DND-41 (cell line): ENCODE measurements around the gene FOXA2.

Source experiments
- ATAC-seq: fragments of 200-7000 bp; cut with Tn5 transposase; 3 replicates; pipeline ENCODE4 v1.9.1; 2021; ENCODE audit warnings: low read depth; ENCODE audit not compliant: insufficient read depth
- DNase-seq: peaks from one replicate; pipeline ENCODE4 v3.0.0-alpha.2; 2020
- H2AFZ ChIP-seq: 2 replicates; pipeline ENCODE4 v1.6.0; 2012; ENCODE audit warnings: low read depth, low read length
- H3K27ac ChIP-seq: 2 replicates; pipeline ENCODE4 v1.5.1; 2012; ENCODE audit warnings: low read length, inconsistent platforms
- H3K27me3 ChIP-seq: fragments of 200-600 bp; sonication (generic); 2 replicates; pipeline ENCODE4 v1.6.0; 2012; ENCODE audit warnings: low read length, mild to moderate bottlenecking, inconsistent platforms; ENCODE audit not compliant: insufficient read depth, poor library complexity
- H3K36me3 ChIP-seq: 2 replicates; pipeline ENCODE4 v1.5.1; 2012; ENCODE audit warnings: low read length, inconsistent platforms; ENCODE audit not compliant: insufficient read depth
- H3K4me1 ChIP-seq: 2 replicates; pipeline ENCODE4 v1.5.1; 2012; ENCODE audit warnings: mild to moderate bottlenecking, low read length; ENCODE audit not compliant: insufficient read depth
- H3K4me2 ChIP-seq: 2 replicates; pipeline ENCODE4 v1.6.0; 2012; ENCODE audit warnings: mild to moderate bottlenecking, moderate library complexity, low read length, inconsistent platforms; ENCODE audit not compliant: insufficient read depth
- H3K4me3 ChIP-seq, 2 experiments: fragments of 200-600 bp in 1 of 2; shearing (Covaris generic) in 1 of 2; 2 replicates each; pipeline ENCODE4 v1.5.1; 2012 to 2016; ENCODE audit warnings: inconsistent platforms in 2 of 2, low read length in 2 of 2, mild to moderate bottlenecking in 2 of 2, low read depth in 1 of 2, moderate library complexity in 1 of 2
- H3K79me2 ChIP-seq: 2 replicates; pipeline ENCODE4 v1.6.0; 2012; ENCODE audit warnings: low read length, inconsistent platforms; ENCODE audit not compliant: insufficient read depth
- H3K9ac ChIP-seq: 2 replicates; pipeline ENCODE4 v1.6.0; 2012; ENCODE audit warnings: low read depth, mild to moderate bottlenecking, inconsistent platforms, low read length, moderate library complexity
- H3K9me3 ChIP-seq: 2 replicates; pipeline ENCODE4 v1.5.1; 2012; ENCODE audit warnings: low read length, moderate library complexity, mild to moderate bottlenecking, inconsistent platforms; ENCODE audit not compliant: insufficient read depth, severe bottlenecking
- H4K20me1 ChIP-seq: 2 replicates; pipeline ENCODE4 v1.6.0; 2012; ENCODE audit warnings: low read length; ENCODE audit not compliant: insufficient read depth
- EZH2 ChIP-seq: IDR thresholded peaks from 3 replicates; pipeline ENCODE4 v1.6.1; 2012; ENCODE audit warnings: borderline replicate concordance, low read depth, mild to moderate bottlenecking, moderate library complexity, low read length, inconsistent platforms; ENCODE audit not compliant: severe bottlenecking
- TF ChIP-seq, protein P1 (sequence below): IDR thresholded peaks from 2 replicates; pipeline ENCODE4 v1.5.1; 2012; ENCODE audit warnings: borderline replicate concordance, low read length, moderate library complexity, mild to moderate bottlenecking; ENCODE audit not compliant: poor library complexity, severe bottlenecking; ENCODE audit errors: extremely low read depth

FOXA2 gene

DNA sequence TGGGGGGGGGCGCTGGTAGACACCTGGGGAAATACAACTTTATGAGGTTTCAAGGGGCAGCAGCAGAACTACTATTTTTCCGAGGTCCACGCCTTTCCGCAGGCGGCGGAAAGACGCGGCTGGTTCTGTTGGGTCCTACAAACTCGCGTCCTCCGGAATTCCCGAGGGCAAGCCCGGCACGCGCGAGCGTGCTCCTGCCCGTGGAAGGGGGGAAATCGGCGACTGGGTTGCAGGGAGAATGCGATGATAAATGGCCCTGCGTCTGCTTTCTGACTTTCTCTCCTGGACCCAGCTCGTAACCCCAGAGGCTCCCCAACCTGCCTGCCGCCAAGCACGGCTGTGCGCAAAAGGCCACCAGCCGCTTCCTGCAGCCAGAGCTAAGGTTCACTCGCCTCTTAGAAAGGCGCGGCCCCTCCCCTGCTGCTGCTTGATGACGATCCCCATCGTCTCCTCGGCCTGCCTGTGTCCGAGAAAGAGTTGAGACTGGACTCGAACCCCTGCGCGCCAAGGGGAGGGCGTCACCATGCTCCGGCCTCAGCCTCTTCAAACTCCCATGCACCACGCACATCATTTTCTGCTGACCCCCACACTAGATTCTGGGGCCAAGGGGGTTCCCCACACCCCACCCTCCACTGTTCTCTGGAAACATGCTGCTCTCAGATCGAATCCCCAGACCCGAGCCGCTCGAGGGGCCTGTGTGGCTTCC is 6.7 kb downstream of the FOXA2 start:
- Histone ChIP-seq H3K9me3 (no peaks in the 10 kb centered on the region), H3K4me1 (no peaks in the 10 kb centered on the region), H3K9ac (no peak overlapping the region), H4K20me1 (no peaks in the 10 kb centered on the region), H3K4me3 (no peak overlapping the region), H3K4me2 (no peak overlapping the region), H3K79me2 (no peaks in the 10 kb centered on the region), H2AFZ (no peak overlapping the region), H3K27ac (no peak overlapping the region), H3K27me3 (peaks cover 13% of the 10 kb centered on the region), H3K36me3 (no peaks in the 10 kb centered on the region)
- DNase-seq (no peak), ATAC-seq (no peak)
- TF ChIP-seq EZH2: no peak
- TF ChIP-seq, protein P1, sequence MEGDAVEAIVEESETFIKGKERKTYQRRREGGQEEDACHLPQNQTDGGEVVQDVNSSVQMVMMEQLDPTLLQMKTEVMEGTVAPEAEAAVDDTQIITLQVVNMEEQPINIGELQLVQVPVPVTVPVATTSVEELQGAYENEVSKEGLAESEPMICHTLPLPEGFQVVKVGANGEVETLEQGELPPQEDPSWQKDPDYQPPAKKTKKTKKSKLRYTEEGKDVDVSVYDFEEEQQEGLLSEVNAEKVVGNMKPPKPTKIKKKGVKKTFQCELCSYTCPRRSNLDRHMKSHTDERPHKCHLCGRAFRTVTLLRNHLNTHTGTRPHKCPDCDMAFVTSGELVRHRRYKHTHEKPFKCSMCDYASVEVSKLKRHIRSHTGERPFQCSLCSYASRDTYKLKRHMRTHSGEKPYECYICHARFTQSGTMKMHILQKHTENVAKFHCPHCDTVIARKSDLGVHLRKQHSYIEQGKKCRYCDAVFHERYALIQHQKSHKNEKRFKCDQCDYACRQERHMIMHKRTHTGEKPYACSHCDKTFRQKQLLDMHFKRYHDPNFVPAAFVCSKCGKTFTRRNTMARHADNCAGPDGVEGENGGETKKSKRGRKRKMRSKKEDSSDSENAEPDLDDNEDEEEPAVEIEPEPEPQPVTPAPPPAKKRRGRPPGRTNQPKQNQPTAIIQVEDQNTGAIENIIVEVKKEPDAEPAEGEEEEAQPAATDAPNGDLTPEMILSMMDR: no peak

DNA sequence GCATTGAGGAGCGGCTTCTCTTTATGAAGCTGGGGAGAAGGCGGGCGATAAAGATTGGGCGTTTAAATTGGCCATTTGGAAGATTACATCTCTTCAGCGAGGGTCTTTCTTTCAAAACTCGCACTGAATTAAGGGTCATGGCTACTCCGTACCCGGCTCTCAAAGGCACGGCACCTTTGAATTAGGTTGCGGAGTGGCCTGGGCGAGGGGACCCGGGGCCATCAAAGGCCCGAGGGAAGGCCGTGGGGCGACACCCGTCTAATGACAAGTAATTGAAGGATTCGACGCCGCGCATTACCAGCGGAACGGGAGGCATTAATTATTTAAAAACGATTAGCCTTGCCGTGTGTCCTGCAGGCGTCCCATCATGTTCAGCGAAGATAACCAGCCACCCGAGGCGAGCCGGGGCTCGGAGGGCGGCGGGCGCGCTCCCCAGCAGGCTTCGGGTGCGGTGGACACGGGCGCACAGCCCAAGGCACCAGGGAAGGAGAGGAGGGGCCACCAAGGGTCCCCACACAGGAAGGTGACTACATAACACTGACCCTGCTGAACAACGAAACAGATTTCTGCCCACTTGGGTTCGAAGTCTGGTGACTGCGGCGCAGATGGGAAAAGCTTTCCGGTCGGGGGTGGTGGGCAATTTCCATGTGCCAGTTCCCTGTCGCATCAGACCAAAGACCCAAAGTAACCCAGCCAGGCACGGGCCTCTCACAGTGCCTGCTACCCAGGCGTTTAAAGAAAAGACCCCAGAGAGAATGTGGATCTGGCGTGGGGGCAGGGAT is 7.4 kb downstream of the FOXA2 start:
- H3K79me2 ChIP-seq: no peaks in the 10 kb centered on the region
- no peaks in the 10 kb centered on the region; the same call in 1 of the 2 replicates for H4K20me1 ChIP-seq
- no peak for TF ChIP-seq EZH2
- TF ChIP-seq, protein P1: no peak
- H3K27ac ChIP-seq: no peak overlapping the region
- DNase-seq (no peak), ATAC-seq (no peak)
- no peak overlapping the region for H3K9ac ChIP-seq
- no peak overlapping the region for H3K4me3 ChIP-seq
- no peaks in the 10 kb centered on the region for H3K36me3 ChIP-seq
- H3K27me3 ChIP-seq: peaks cover 17% of the 10 kb centered on the region
- H3K4me2 ChIP-seq: no peak overlapping the region
- H3K4me1 ChIP-seq: no peaks in the 10 kb centered on the region
- no peak overlapping the region for H2AFZ ChIP-seq
- H3K9me3 ChIP-seq: no peaks in the 10 kb centered on the region

DNA sequence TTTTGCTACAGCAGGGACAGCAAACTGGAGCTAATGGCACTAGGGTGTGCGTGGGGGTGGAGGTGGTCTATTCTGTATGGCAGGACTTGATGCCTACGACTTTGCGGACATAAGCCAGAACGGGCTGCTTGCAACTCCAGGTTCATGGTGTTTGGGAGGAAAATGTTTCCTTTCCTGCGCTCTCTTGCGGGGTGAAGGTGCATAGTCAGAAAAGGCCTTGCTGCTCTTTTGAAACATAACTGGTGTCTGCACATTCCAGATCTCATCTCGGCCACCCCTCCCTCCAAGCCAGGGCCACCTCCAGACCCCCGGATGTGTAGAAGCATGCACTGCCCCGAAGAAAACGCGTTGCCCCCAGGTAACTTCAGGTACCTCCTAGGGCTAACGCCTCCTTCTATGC is 8.1 kb downstream of the FOXA2 start:
- ATAC-seq: no peak
- H3K4me1 ChIP-seq: no peaks in the 10 kb centered on the region
- DNase-seq: no peak
- TF ChIP-seq EZH2: no peak
- TF ChIP-seq, protein P1: no peak
- H3K9ac ChIP-seq: no peak overlapping the region
- no peak overlapping the region for H3K4me2 ChIP-seq
- H4K20me1 ChIP-seq: no peaks in the 10 kb centered on the region; the same call in 1 of the 2 replicates
- H3K36me3 ChIP-seq: no peaks in the 10 kb centered on the region
- H3K79me2 ChIP-seq: no peaks in the 10 kb centered on the region
- H2AFZ ChIP-seq: no peak overlapping the region
- no peaks in the 10 kb centered on the region for H3K9me3 ChIP-seq
- H3K27ac ChIP-seq: no peak overlapping the region
- no peak overlapping the region for H3K4me3 ChIP-seq
- H3K27me3 ChIP-seq: peaks cover 23% of the 10 kb centered on the region
